ENCODE data around the gene MTR.

MTR gene

GRCh38 chr1:236800002-236800620, 5.0 kb downstream of the MTR start:
- Histone ChIP-seq H3K9ac (ENCODE audit: low read length) (no peak overlapping the region), H3K4me1 (ENCODE audit: insufficient read depth, low read length, severe bottlenecking) (peaks cover 27% of the 10 kb centered on the region), H3K9me2 (ENCODE audit: low read depth, low read length) (no peaks in the 10 kb centered on the region), H3F3A (ENCODE audit: insufficient read depth, low read length) (no peaks in the 10 kb centered on the region), H3K27me3 (ENCODE audit: insufficient read depth, low read length) (no peaks in the 10 kb centered on the region), H3K9me3 (ENCODE audit: low read length) (no peaks in the 10 kb centered on the region), H3K27ac (ENCODE audit: low read depth, low read length, poor library complexity, severe bottlenecking) (no peak overlapping the region), H3K36me3 (ENCODE audit: insufficient read depth, low read length) (peaks cover 23% of the 10 kb centered on the region; the same call in 1 of the 2 replicates), H3K4me2 (ENCODE audit: low read length) (no peak overlapping the region), H3K4me3 (ENCODE audit: low read depth, low read length, poor library complexity, severe bottlenecking) (no peak overlapping the region), H2AFZ (ENCODE audit: low read length) (no peak overlapping the region), H3K79me2 (ENCODE audit: insufficient read depth, low read length) (peaks cover 59% of the 10 kb centered on the region), H4K20me1 (ENCODE audit: insufficient read depth, low read length) (no peaks in the 10 kb centered on the region)
- no peak for TF ChIP-seq EZH2 (IDR thresholded peaks at IDR 0.05; ENCODE audit: borderline replicate concordance, low read length)
- TF ChIP-seq CTCF (IDR thresholded peaks at IDR 0.05; ENCODE audit: low read length), result no peak

- Histone ChIP-seq H3K36me3 (ENCODE audit: insufficient read depth, low read length) (peaks cover 27% of the 10 kb centered on the region; the same call in 1 of the 2 replicates), H2AFZ (ENCODE audit: low read length) (no peak overlapping the region), H3K27ac (ENCODE audit: low read depth, low read length, poor library complexity, severe bottlenecking) (no peak overlapping the region), H3K4me3 (ENCODE audit: low read depth, low read length, poor library complexity, severe bottlenecking) (no peak overlapping the region), H3K9me3 (ENCODE audit: low read length) (no peaks in the 10 kb centered on the region), H3K4me1 (ENCODE audit: insufficient read depth, low read length, severe bottlenecking) (peaks cover 27% of the 10 kb centered on the region), H3K79me2 (ENCODE audit: insufficient read depth, low read length) (peaks cover 59% of the 10 kb centered on the region), H3F3A (ENCODE audit: insufficient read depth, low read length) (no peaks in the 10 kb centered on the region), H4K20me1 (ENCODE audit: insufficient read depth, low read length) (no peaks in the 10 kb centered on the region), H3K4me2 (ENCODE audit: low read length) (no peak overlapping the region), H3K9me2 (ENCODE audit: low read depth, low read length) (no peaks in the 10 kb centered on the region), H3K9ac (ENCODE audit: low read length) (no peak overlapping the region), H3K27me3 (ENCODE audit: insufficient read depth, low read length) (no peaks in the 10 kb centered on the region)
- TF ChIP-seq CTCF (IDR thresholded peaks at IDR 0.05; ENCODE audit: low read length) (no peak), EZH2 (IDR thresholded peaks at IDR 0.05; ENCODE audit: borderline replicate concordance, low read length) (no peak)
Observed at GRCh38 chr1:236800623-236801022, 5.5 kb downstream of the MTR start.

GRCh38 chr1:236802264-236802663, 7.2 kb downstream of the MTR start:
- Histone ChIP-seq H3K27me3 (ENCODE audit: insufficient read depth, low read length) (no peaks in the 10 kb centered on the region), H2AFZ (ENCODE audit: low read length) (no peak overlapping the region), H4K20me1 (ENCODE audit: insufficient read depth, low read length) (no peaks in the 10 kb centered on the region), H3K36me3 (ENCODE audit: insufficient read depth, low read length) (peaks cover 42% of the 10 kb centered on the region), H3K27ac (ENCODE audit: low read depth, low read length, poor library complexity, severe bottlenecking) (no peak overlapping the region), H3K9me2 (ENCODE audit: low read depth, low read length) (no peaks in the 10 kb centered on the region), H3K9ac (ENCODE audit: low read length) (no peak overlapping the region), H3K9me3 (ENCODE audit: low read length) (no peaks in the 10 kb centered on the region), H3K4me2 (ENCODE audit: low read length) (no peak overlapping the region), H3F3A (ENCODE audit: insufficient read depth, low read length) (no peaks in the 10 kb centered on the region), H3K4me1 (ENCODE audit: insufficient read depth, low read length, severe bottlenecking) (peaks cover 20% of the 10 kb centered on the region), H3K4me3 (ENCODE audit: low read depth, low read length, poor library complexity, severe bottlenecking) (no peak overlapping the region), H3K79me2 (ENCODE audit: insufficient read depth, low read length) (peaks cover 46% of the 10 kb centered on the region)
- TF ChIP-seq CTCF (IDR thresholded peaks at IDR 0.05; ENCODE audit: low read length), result no peak
